Neural cell (in vitro differentiated cells): ENCODE results near the gene CEACAM5.

Source experiments
- EZH2 ChIP-seq: fragments of 200-600, 300-800 bp; shearing (Covaris generic), sonication (generic); IDR thresholded peaks from 2 replicates; pipeline ENCODE4 v1.6.1; 2014; ENCODE audit warnings: antibody characterized with exemption, low read length, borderline replicate concordance, mild to moderate bottlenecking; ENCODE audit not compliant: insufficient read depth, poor library complexity, severe bottlenecking
- MXI1 ChIP-seq: fragments of 450-650 bp; conservative IDR thresholded peaks from 2 replicates; pipeline ENCODE4 v1.6.1; 2014; ENCODE audit warnings: antibody characterized with exemption, mild to moderate bottlenecking; ENCODE audit not compliant: poor library complexity, severe bottlenecking
- POLR2AphosphoS5 ChIP-seq: IDR thresholded peaks from 2 replicates; pipeline ENCODE4 v1.6.1; 2012
- RAD21 ChIP-seq: fragments of 450-650 bp; conservative IDR thresholded peaks from 2 replicates; pipeline ENCODE4 v1.6.1; 2014; ENCODE audit warnings: antibody characterized with exemption, mild to moderate bottlenecking, moderate library complexity
- TF ChIP-seq, protein P1 (sequence below): fragments of 450-650 bp; IDR thresholded peaks from 2 replicates; pipeline ENCODE4 v1.5.1; 2014; ENCODE audit warnings: antibody characterized with exemption, mild to moderate bottlenecking, moderate library complexity; ENCODE audit not compliant: poor library complexity, severe bottlenecking

- TF ChIP-seq MXI1 (no peak), POLR2AphosphoS5 (no peak), EZH2 (no peak), RAD21 (no peak)
- TF ChIP-seq, protein P1, sequence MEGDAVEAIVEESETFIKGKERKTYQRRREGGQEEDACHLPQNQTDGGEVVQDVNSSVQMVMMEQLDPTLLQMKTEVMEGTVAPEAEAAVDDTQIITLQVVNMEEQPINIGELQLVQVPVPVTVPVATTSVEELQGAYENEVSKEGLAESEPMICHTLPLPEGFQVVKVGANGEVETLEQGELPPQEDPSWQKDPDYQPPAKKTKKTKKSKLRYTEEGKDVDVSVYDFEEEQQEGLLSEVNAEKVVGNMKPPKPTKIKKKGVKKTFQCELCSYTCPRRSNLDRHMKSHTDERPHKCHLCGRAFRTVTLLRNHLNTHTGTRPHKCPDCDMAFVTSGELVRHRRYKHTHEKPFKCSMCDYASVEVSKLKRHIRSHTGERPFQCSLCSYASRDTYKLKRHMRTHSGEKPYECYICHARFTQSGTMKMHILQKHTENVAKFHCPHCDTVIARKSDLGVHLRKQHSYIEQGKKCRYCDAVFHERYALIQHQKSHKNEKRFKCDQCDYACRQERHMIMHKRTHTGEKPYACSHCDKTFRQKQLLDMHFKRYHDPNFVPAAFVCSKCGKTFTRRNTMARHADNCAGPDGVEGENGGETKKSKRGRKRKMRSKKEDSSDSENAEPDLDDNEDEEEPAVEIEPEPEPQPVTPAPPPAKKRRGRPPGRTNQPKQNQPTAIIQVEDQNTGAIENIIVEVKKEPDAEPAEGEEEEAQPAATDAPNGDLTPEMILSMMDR = no peak
Measured at GRCh38 chr19:41744850-41745249, 36.4 kb downstream of the CEACAM5 start.
